Subcutaneous adipose tissue (tissue), 4 donors: ENCODE results near the gene PFKP. TPM values are rescaled to one million over a fixed set of nuclear protein-coding genes. Genes with fewer than 3 reads are reported as not detected.

Experiments
- CTCF ChIP-seq: fragments of 450-650 bp; IDR thresholded peaks from one replicate; pipeline ENCODE4 v1.5.1; 2016; ENCODE audit warnings: low read depth, mild to moderate bottlenecking, control low read depth, antibody characterized with exemption, moderate library complexity
- total RNA-seq, 4 donors: library from RNA; depleted of rRNA; stranded (reverse); fragments of >200 nt; gene quantifications; one replicate each; pipeline ENCODE4 v1.1.0, GENCODE V29; 2016

Gene PFKP
- total RNA-seq, 4 donors from 2014 or later = 18.3 to 25.3 (median 20.0) TPM

DNA sequence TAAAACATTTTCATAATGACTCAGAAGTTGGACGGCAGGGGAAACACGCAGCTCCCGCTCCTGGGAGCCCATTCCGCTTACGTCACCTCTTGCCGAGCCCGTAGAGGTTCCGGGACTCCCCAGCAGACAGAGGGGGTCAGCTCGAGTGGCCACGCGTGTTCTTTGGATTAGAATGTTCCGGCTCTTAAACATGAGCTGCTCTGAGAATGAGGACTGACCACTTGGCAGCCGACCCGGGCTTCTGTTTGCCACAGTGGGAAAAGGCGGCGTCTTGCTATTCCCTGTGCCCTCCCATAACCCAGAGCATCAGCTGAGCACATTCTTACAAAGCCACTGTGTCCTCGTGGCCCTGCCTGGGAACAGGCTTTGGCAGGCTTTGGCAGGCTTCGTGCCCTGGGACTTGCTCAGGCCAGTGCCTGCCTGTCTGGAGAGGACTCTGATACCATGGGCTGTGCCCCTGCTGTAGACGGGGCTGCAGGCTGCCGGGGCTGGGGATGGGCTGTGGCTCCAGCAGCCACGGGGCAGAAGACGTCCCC lies 40.1 kb downstream of the PFKP start:
- no peak for TF ChIP-seq CTCF

GRCh38 chr10:3108033-3108432 lies 40.7 kb downstream of the PFKP start:
- TF ChIP-seq CTCF = no peak

- TF ChIP-seq CTCF = no peak
Observed at GRCh38 chr10:3108575-3109105, 41.3 kb downstream of the PFKP start.

GRCh38 chr10:3109196-3109595 lies 41.8 kb downstream of the PFKP start:
- no peak for TF ChIP-seq CTCF

DNA sequence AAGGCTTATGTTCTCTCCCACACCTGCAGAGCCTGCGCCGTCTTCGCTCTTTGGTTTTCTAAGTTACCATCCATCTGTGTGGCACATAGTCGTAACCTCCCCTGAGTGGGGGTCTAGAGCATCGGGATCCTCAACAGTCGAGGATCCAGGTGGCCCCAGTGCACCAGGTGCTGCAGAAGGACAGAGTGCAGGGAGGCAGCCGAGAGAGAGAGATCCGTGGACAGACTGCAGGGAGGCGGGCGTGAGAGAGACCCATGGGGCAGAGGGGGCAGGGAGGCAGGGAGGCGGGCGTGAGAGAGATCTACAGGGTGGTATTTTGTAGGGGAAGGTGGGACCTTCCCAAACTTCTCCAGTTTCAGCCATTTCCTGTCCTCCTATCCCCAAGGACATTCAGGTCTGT lies 42.3 kb downstream of the PFKP start:
- no peak for TF ChIP-seq CTCF

GRCh38 chr10:3110782-3111620 lies 43.7 kb downstream of the PFKP start:
- TF ChIP-seq CTCF = no peak

- no peak for TF ChIP-seq CTCF
Observed at GRCh38 chr10:3111621-3112163, 44.3 kb downstream of the PFKP start.
